SKM-1 (cell line): ENCODE results near the gene SMG6.
A peak's percentile ranks its signal among the peaks of the same experiment; 100 is the strongest.

Experiments
- DNase-seq: peaks from one replicate; lab custom pipeline; 2025; ENCODE audit not compliant: unreplicated experiment; lab: John Stamatoyannopoulos, UW

The SMG6 gene

DNA sequence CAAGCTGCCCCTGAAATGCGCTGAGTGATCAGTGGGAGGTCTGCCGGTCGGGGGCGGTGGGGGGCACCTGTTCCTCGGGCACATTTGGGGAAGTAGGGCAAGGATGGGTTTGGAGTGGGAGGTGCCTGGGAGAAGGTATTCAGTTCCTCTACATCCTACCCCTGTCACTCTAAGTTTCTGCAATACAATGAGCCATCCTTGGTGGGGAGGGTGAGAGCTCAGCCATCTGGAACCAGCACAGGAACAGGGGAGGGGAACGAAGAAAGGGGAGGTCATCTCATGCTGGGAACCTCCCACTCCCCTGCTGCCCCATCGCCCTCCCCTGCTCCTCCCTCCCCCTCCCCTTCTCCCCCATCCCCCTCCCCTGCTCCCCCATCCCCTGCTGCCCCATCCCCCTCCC lies 269.4 kb downstream of the SMG6 start:
- no peak for DNase-seq

GRCh38 chr17:2033153-2033552 lies 270.4 kb downstream of the SMG6 start:
- DNase-seq, result no peak

- no peak for DNase-seq
These were observed 272.8 kb downstream of the SMG6 start for GRCh38 chr17:2030779-2031163.

DNA sequence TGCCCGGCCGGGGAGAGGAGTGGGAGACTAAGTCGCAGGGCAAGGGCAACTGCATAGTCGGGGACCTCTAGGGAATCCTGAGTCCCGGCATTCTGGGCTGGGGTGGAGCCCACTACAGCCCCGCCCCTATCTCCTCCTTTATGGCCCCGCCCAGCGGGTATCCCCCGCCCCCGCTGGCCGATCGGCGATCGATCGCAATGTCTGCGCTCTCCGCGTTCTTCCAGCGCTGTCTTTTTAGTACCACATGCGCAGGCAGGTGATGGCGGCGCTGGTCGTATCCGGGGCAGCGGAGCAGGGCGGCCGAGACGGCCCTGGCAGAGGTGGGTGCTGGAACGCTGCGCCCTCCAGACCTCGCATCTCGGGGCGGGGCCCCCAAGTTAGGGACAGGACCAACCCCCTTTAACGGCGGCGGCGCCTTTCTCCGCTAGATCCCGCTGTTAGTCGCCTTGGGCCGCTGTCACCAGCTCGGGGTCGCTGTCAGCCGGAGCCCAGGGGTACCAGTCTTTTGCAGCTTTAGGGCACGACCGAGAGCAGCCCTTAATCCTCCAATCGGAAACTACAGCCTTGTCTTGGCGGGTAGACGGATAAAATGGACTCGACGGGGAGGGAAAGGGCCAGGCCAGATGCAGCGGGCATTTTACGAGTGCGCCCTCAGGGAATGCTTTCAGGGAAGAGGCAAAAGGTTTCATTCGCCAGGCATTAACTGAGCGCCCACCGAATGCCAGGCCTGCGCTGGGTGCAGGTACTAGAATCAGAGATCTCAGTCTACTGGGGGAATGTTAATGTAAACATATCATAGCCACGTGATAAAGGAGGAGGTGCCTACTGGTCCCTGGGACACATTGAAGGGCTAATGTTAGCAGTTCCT lies 273.4 kb downstream of the SMG6 start, which contains the start of gene DPH1:
Gene DPH1 (plus strand): TSS at position 243 of the 868 bp plus-strand sequence. CDS start 17 bp downstream, at position 260.
- DNase-seq, result peak; percentile 42

DNA sequence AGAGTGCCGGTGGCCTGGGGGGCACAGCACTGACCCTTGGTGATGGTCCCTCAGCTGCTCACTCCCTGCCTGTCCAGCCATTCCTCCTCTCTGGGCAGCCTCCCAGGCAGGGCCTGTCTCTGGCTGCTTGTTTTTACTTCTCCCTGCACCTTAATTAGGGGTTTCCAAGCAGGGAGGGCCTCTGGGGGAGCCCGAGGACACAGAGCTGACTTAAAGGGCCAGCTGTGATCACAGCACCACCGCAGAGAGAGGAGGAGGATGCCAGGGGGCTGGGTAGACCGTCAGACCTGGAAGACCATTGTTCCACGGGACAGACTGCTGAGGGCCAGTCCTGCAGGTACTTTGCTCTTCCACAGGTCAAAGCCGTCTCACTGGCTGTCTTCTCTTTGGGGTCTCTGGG lies 274.8 kb downstream of the SMG6 start:
- no peak for DNase-seq

GRCh38 chr17:2028234-2028614 lies 275.4 kb downstream of the SMG6 start:
- no peak for DNase-seq

DNA sequence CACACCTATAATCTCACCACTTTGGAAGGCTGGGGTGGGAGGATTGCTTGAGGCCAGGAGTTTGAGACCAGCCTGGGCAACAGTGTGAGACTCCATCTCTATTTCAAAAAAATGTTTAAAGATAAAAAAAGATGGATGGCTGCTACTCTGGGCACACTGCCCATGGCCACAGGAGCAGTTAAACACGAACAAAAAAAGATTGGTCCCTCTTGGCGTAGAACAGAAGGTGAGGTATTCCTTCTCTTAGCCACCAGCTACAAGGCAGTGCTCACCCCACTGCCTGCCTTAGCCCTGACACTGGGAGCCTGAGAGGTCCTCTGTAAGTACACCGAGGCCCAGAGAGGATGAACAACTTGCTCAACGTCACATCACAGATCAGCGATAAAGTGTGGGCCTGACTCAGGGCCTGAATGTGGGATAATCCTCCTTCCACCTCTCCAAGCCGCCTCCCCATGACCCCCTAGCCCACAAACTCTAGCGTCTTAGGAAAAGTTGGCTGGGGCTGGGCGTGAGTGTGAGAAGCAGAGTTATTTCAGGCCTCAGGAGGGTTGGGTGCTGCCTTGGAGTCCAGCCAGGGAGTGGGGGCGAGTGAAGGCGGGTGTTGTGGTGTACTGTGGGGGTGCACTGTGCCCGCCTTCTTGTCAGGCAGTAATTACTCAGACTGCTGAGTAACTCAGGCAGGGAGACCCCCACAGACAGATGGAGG lies 275.9 kb downstream of the SMG6 start:
- DNase-seq, result no peak

GRCh38 chr17:2025622-2026309 lies 277.8 kb downstream of the SMG6 start:
- no peak for DNase-seq

DNA sequence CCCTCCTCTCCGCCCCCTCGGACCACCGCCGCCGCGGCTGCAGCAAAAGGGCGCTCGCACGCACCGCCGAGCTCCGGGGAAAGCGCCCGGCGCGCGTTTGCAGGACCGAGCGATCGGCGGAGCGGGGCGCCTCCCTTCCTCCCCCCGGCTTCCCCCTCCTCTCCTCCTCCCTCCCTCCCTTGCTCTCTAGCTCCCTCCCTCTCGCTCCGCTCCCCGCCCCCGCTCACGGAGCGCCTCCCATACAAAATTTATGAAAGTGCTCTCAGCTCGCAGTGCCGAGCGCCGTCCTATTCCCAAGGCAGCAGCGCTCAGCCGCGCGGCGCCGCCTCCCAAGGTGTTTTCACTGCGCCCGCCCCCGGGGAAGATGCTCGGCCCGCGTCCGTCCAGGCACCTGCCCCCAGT lies 278.4 kb downstream of the SMG6 start, which contains the start of gene RTN4RL1:
Gene RTN4RL1 (minus strand): TSS at position 115 of the 402 bp plus-strand sequence. CDS start 469 bp downstream, outside the sequence.
- no peak for DNase-seq

- DNase-seq, result no peak
These were observed 278.9 kb downstream of the SMG6 start for GRCh38 chr17:2024572-2025219.

- no peak for DNase-seq
These were observed 279.7 kb downstream of the SMG6 start for GRCh38 chr17:2023692-2024571.

DNA sequence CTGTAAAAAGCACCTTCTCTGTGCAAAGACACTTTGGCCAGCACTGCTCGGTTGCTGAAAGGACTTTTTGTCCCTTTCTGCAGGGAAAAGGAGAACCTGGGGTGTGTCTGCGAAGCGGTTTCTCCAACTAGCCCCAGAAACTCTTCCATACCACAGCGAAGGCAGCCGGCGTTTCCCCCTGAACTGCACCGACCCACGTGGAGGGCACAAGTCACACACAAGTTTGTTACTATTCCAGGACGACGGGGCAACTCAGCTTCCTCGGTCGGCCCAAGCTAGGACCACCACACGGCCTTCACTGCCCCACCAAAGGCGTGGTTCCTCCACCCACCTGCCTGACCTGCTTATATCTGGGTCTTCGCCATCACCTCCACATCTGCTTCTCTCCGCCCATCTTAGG lies 280.3 kb downstream of the SMG6 start:
- DNase-seq, result no peak

DNA sequence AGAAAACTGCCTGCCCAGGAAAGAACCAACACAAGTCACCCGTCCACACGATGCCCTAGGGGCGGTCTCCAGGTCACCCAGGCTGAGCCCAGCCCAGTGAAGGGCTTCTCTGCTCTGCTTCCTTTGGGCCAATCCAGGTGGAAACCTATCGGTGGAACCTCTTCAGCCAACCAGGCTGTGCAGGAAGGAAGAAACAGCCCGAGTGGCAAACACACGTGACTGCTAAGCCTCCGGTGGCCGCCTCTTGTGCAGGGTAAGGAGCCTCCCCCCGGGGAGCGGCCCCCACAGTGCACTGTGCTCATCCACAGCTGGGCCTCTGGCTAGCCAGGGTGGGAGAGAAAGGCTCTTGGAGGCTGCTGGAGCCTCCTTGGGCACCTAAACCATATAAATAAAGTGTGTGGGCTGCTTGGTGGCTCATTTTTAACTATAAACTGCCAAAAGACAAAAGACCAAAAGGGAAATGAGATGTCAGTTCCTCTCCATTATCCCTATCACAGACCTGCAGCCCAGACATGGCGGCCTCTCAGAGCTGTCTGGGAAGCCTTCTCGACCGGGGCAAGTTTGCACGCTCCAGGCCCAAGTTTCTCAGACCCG lies 280.8 kb downstream of the SMG6 start:
- no peak for DNase-seq

DNA sequence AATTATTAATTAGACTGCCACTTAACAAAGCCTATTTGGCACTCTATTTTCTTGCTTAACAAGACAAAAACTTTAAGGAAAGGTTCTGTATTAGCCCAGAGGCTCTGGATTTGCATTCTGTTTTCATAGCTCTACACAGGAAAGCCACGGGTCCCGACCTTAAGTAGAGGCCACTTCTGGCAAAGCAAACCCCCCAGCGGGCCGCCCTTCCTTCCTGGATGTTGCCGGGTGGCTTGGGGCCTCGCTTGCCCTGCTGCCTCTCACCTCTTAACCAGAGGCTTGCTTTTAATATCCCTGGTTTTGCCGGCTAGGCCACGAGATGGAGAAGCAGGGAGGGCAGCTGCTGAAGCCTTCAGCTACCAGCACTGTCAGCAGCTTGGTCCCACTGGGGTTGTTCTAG lies 282.9 kb downstream of the SMG6 start:
- DNase-seq, result no peak

DNA sequence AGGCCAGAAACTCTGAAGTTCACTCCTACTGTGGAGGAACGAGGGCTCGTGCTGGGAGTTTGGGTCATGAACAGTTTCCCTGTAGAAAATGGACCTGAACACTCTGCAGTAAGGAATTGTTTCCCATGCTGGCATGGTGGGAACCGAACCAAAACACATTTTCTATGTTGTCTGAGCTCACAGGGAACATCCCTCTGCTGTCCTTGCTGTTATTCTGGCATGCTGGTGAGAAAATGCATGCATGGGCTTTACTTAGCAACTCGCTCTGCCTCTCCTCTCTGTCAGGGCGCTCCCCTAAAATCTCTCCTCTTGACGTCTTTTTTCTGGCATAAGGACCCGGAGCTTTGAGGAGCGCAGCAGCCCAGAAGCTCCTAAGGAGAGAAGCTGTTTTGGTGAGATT lies 283.9 kb downstream of the SMG6 start:
- no peak for DNase-seq

DNA sequence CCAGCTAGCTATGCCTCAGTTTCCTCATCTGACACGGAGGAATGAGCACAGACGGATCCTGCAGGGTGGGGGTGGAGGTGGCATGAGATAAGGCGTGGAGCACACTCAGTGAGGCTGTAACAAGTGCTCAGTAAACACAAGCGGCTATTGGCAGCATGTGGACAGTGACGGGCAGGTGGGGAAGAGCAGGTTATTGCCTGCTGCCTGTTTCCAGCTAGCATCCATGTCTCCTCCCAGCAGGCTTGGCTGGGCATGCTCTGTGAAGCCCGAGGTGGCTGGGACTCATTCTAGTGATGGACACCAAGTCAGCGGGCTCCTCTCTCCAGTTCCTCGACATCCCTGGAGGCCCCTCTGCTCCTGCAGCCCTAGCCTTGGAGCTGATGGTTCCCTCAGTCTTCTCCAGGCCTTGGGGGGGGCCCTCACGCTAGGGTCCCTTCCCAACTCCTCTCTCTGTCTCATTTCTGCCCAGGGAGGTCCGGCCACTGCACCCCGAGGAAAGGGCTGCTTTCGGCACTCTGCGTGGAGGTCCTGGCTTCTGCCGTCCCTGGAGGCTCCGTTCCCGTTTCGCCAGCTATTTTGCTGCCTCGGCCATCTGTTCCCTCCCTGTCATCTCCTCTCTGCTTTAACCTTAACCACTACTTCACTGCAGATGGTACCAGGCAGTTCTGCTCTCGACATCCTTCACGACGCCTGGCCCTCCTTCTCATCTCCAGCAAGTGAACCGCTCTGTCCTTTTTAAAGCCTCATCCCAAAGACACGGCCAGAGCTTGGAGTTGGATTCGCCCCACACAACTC lies 284.7 kb downstream of the SMG6 start:
- no peak for DNase-seq

- DNase-seq, result no peak
These were observed 286.2 kb downstream of the SMG6 start for GRCh38 chr17:2017274-2017941.

DNA sequence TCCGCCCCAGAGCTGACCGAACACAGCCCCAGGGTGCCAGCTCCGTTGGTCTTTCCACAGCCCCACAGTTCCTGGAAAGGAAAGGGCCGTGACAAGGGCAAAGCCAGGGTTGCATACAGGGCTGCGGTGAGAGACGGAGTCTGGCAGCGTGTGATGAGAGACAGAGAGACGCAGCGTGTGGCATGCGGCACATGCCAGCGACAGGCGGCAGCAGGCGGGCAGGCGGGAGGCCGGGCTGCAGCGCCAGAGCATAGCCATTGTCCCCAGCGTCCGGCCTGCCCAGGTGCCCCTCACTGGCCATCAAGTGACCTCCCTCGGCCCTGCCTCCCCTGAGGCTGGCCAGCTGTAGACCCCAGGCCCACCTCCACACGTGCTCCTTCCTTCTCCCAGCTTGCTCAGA lies 287.1 kb downstream of the SMG6 start:
- no peak for DNase-seq
